H9 (cell line): ENCODE results near the gene PUDP. TPM values are rescaled to one million over a fixed set of nuclear protein-coding genes. Genes with fewer than 3 reads are reported as not detected.

ENCODE experiments used
- DNase-seq: peaks from one replicate; pipeline ENCODE4 v3.0.0-alpha.2; 2017
- H2AFZ ChIP-seq: one replicate; pipeline ENCODE4 v1.6.1; 2013; ENCODE audit warnings: mild to moderate bottlenecking, low read length, control low read depth, moderate library complexity
- H2AK5ac ChIP-seq: 2 replicates; pipeline ENCODE4 v1.6.1; 2013; ENCODE audit warnings: low read length, control low read depth, mixed read lengths; ENCODE audit not compliant: insufficient read length
- H2BK120ac ChIP-seq: one replicate; pipeline ENCODE4 v1.6.1; 2013; ENCODE audit warnings: low read depth, mild to moderate bottlenecking, low read length, control low read depth, inconsistent platforms; ENCODE audit not compliant: poor library complexity, severe bottlenecking
- H2BK12ac ChIP-seq: 2 replicates; pipeline ENCODE4 v1.6.1; 2013; ENCODE audit warnings: low read length, control low read depth, mixed read lengths, low read depth; ENCODE audit not compliant: insufficient read length
- H2BK15ac ChIP-seq: 2 replicates; pipeline ENCODE4 v1.6.1; 2013; ENCODE audit warnings: low read depth, low read length, control low read depth
- H2BK20ac ChIP-seq: one replicate; pipeline ENCODE4 v1.6.1; 2013; ENCODE audit warnings: low read depth, mild to moderate bottlenecking, low read length, control low read depth, inconsistent platforms; ENCODE audit not compliant: poor library complexity, severe bottlenecking
- H2BK5ac ChIP-seq: 2 replicates; pipeline ENCODE4 v1.6.1; 2013; ENCODE audit warnings: low read length, control low read depth, mixed read lengths; ENCODE audit not compliant: insufficient read length
- H3K14ac ChIP-seq: 2 replicates; pipeline ENCODE4 v1.6.1; 2013; ENCODE audit warnings: low read length, control low read depth; ENCODE audit not compliant: insufficient read depth
- H3K18ac ChIP-seq: 2 replicates; pipeline ENCODE4 v1.6.1; 2013; ENCODE audit warnings: low read depth, mild to moderate bottlenecking, mixed read lengths, low read length, control low read depth; ENCODE audit not compliant: insufficient read length
- H3K23ac ChIP-seq: 2 replicates; pipeline ENCODE4 v1.6.1; 2013; ENCODE audit warnings: low read length, control low read depth, mixed read lengths, low read depth; ENCODE audit not compliant: insufficient read length
- H3K23me2 ChIP-seq: 2 replicates; pipeline ENCODE4 v1.6.1; 2013; ENCODE audit warnings: low read depth, mild to moderate bottlenecking, mixed read lengths, low read length, control low read depth; ENCODE audit not compliant: insufficient read length, poor library complexity, severe bottlenecking
- H3K27ac ChIP-seq: 2 replicates; pipeline ENCODE4 v1.5.1; 2013; ENCODE audit warnings: low read length, control low read depth, mixed read lengths, low read depth; ENCODE audit not compliant: insufficient read length
- H3K27me3 ChIP-seq: 2 replicates; pipeline ENCODE4 v1.6.1; 2013; ENCODE audit warnings: low read length, control low read depth, inconsistent platforms; ENCODE audit not compliant: insufficient read depth
- H3K4ac ChIP-seq: 2 replicates; pipeline ENCODE4 v1.6.1; 2013; ENCODE audit warnings: low read depth, mild to moderate bottlenecking, control low read depth, inconsistent platforms, low read length, moderate library complexity
- H3K4me1 ChIP-seq: 2 replicates; pipeline ENCODE4 v1.6.1; 2013; ENCODE audit warnings: low read length, control low read depth, inconsistent platforms; ENCODE audit not compliant: insufficient read depth
- H3K4me2 ChIP-seq: 2 replicates; pipeline ENCODE4 v1.6.1; 2013; ENCODE audit warnings: low read length, control low read depth, mixed read lengths; ENCODE audit not compliant: insufficient read length, insufficient read depth
- H3K56ac ChIP-seq: 2 replicates; pipeline ENCODE4 v1.6.1; 2013; ENCODE audit warnings: low read depth, mild to moderate bottlenecking, mixed read lengths, low read length, control low read depth; ENCODE audit not compliant: insufficient read length
- H3K79me1 ChIP-seq: 2 replicates; pipeline ENCODE4 v1.6.1; 2013; ENCODE audit warnings: low read depth, mild to moderate bottlenecking, moderate library complexity, low read length, control low read depth, inconsistent platforms; ENCODE audit not compliant: insufficient read depth, poor library complexity, severe bottlenecking
- H3K79me2 ChIP-seq: 2 replicates; pipeline ENCODE4 v1.6.1; 2013; ENCODE audit warnings: low read length, control low read depth, inconsistent platforms; ENCODE audit not compliant: insufficient read depth
- H3K9ac ChIP-seq: 2 replicates; pipeline ENCODE4 v1.6.1; 2013; ENCODE audit warnings: low read length, control low read depth, mixed read lengths; ENCODE audit not compliant: insufficient read length; ENCODE audit errors: extremely low read depth
- H3K9me3 ChIP-seq: one replicate; pipeline ENCODE4 v1.6.1; 2013; ENCODE audit warnings: low read depth, low read length, inconsistent platforms; ENCODE audit not compliant: control insufficient read depth
- H3T11ph ChIP-seq: one replicate; pipeline ENCODE4 v1.6.1; 2013; ENCODE audit warnings: mild to moderate bottlenecking, low read length, control low read depth, inconsistent platforms
- H4K20me1 ChIP-seq: one replicate; pipeline ENCODE4 v1.6.1; 2013; ENCODE audit not compliant: control insufficient read depth, insufficient read length, insufficient read depth
- H4K5ac ChIP-seq: 2 replicates; pipeline ENCODE4 v1.6.1; 2013; ENCODE audit warnings: low read depth, mild to moderate bottlenecking, mixed read lengths, low read length, control low read depth; ENCODE audit not compliant: insufficient read length
- H4K8ac ChIP-seq: replicated peaks from 2 replicates; pipeline ENCODE4 v1.6.1; 2013; ENCODE audit warnings: low read length, control low read depth, mixed read lengths, low read depth; ENCODE audit not compliant: insufficient read length
- H4K91ac ChIP-seq: 2 replicates; pipeline ENCODE4 v1.6.1; 2013; ENCODE audit warnings: low read depth, mild to moderate bottlenecking, moderate library complexity, mixed read lengths, low read length, control low read depth; ENCODE audit not compliant: insufficient read length
- H3K27ac Mint-ChIP-seq, 3 experiments: 2 replicates in 2 of 3; 3 replicates in 1 of 3; pipeline ENCODE4 v1.8.0; 2020 to 2021; ENCODE audit warnings: mixed read lengths in 3 of 3, mild to moderate bottlenecking in 1 of 3, moderate library complexity in 1 of 3
- H3K27me3 Mint-ChIP-seq: 2 replicates; pipeline ENCODE4 v1.8.0; 2021; ENCODE audit warnings: low read depth, mild to moderate bottlenecking, moderate library complexity, mixed read lengths
- H3K36me3 Mint-ChIP-seq, 3 experiments: 2 replicates in 2 of 3; 3 replicates in 1 of 3; pipeline ENCODE4 v1.8.0; 2020 to 2021; ENCODE audit warnings: low read depth in 3 of 3, mixed read lengths in 3 of 3; ENCODE audit not compliant: insufficient read depth in 1 of 3
- H3K4me1 Mint-ChIP-seq, 2 experiments: 2 replicates each; pipeline ENCODE4 v1.8.0; 2020; ENCODE audit warnings: mixed read lengths in 2 of 2
- H3K4me3 Mint-ChIP-seq, 2 experiments: 2 replicates in 1 of 2; 3 replicates in 1 of 2; pipeline ENCODE4 v1.8.0; 2020 to 2021; ENCODE audit warnings: mild to moderate bottlenecking in 2 of 2, mixed read lengths in 2 of 2, moderate library complexity in 1 of 2
- H3K9me3 Mint-ChIP-seq, 2 experiments: 2 replicates in 1 of 2; 3 replicates in 1 of 2; pipeline ENCODE4 v1.8.0; 2020; ENCODE audit warnings: mild to moderate bottlenecking in 2 of 2, mixed read lengths in 2 of 2, moderate library complexity in 1 of 2
- CTCF ChIP-seq: fragments of 200-600 bp; sonication (generic); conservative IDR thresholded peaks from 3 replicates; pipeline ENCODE4 v1.8.0; 2021; ENCODE audit warnings: antibody characterized with exemption, mild to moderate bottlenecking
- WGBS: extraction: QIAGEN DNeasy Blood & Tissue Kit; methylation state at CpG from one replicate; pipeline ENCODE4 v1.1.7; 2013; ENCODE audit warnings: missing lambda C conversion rate, low lambda C conversion rate, mixed read lengths; ENCODE audit not compliant: insufficient read length; ENCODE audit errors: extremely low coverage; 5-methylcytosine and 5-hydroxymethylcytosine counted together
- total RNA-seq: library from RNA; stranded (reverse); gene quantifications from 2 replicates; pipeline ENCODE4 v1.2.1, GENCODE V29; 2021

The PUDP gene
- total RNA-seq, 1 experiment from 2014 or later, result 46.3 TPM

DNA sequence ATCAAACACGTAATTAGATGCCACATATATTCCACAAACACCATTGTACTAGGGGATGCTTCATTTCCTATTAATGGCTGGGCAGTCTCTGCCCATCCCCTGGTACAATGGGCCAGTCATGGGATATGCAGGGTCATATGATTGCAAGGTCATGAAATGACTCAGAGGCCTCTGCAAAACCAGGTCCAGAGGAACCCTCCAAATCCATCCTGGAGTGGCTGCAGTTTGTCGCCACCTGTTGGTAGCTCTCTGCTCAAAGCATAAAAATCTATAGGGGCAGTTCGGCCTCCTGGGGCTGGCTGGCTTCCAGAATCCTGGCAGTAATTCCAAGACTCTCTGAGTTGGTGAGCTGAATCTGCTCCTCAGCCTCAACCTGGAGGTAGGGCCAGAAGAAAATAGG is 22.9 kb upstream of the PUDP start:
- H3K4me1 Mint-ChIP-seq, result no peaks in the 10 kb centered on the region
- Histone ChIP-seq H2BK120ac (no peak overlapping the region), H3K4me1 (no peaks in the 10 kb centered on the region), H2BK12ac (no peak overlapping the region), H2AFZ (no peak overlapping the region), H2BK15ac (no peak overlapping the region), H3K4me2 (no peak overlapping the region), H2BK20ac (no peak overlapping the region), H3K9me3 (no peaks in the 10 kb centered on the region), H3K79me1 (no peaks in the 10 kb centered on the region), H3K27ac (no peak overlapping the region), H3K79me2 (no peaks in the 10 kb centered on the region), H4K5ac (no peak overlapping the region), H3K18ac (no peak overlapping the region), H4K20me1 (no peaks in the 10 kb centered on the region), H3K4ac (no peak overlapping the region), H2BK5ac (no peak overlapping the region), H3K23ac (no peak overlapping the region), H3K9ac (no peak overlapping the region), H4K91ac (no peak overlapping the region), H2AK5ac (no peak overlapping the region), H3K56ac (no peak overlapping the region), H3K23me2 (no peaks in the 10 kb centered on the region), H3T11ph (no peak overlapping the region), H3K27me3 (no peaks in the 10 kb centered on the region), H4K8ac (no peak overlapping the region), H3K14ac (no peak overlapping the region)
- H3K36me3 Mint-ChIP-seq, result peaks cover 0 to 12% (median 0%) of the 10 kb centered on the region in 3 experiments; a peak in 4 of 7 replicates
- no CpG with 5 or more reads among the region's 3 CpGs for WGBS
- H3K27ac Mint-ChIP-seq, result no peak overlapping the region
- H3K27me3 Mint-ChIP-seq, result no peaks in the 10 kb centered on the region
- no peak overlapping the region for H3K4me3 Mint-ChIP-seq
- peak; percentile 38 for DNase-seq
- H3K9me3 Mint-ChIP-seq, result peaks cover 0 to 12% of the 10 kb centered on the region in 2 experiments; a peak in 1 of 5 replicates
- peak; percentile 82 for TF ChIP-seq CTCF
